A673 (cell line): ENCODE measurements around the gene ENOX1.

Experiments
- CTCF ChIP-seq: fragments of 300-800, 200-600 bp; sonication (generic); conservative IDR thresholded peaks from 2 replicates; pipeline ENCODE4 v1.5.1; 2017; ENCODE audit warnings: low read depth, mild to moderate bottlenecking, antibody characterized with exemption, low read length, moderate library complexity, mixed read lengths
- EZH2 ChIP-seq: fragments of 200-600 bp; sonication (generic); IDR thresholded peaks from 2 replicates; pipeline ENCODE4 v1.6.1; 2017; ENCODE audit warnings: borderline replicate concordance, low read depth, mild to moderate bottlenecking, mixed read lengths, antibody characterized with exemption, low read length; ENCODE audit not compliant: poor library complexity, severe bottlenecking

GRCh38 chr13:43373400-43373799, 413.4 kb downstream of the ENOX1 start:
- TF ChIP-seq CTCF (no peak), EZH2 (no peak)
